GM12875 (cell line): ENCODE measurements around the gene RPL32.

ENCODE experiments used
- H3K4me3 ChIP-seq: one replicate; pipeline ENCODE4 v1.5.1; 2011; ENCODE audit warnings: low read depth, low read length, control low read depth
- CTCF ChIP-seq: IDR thresholded peaks from 2 replicates; pipeline ENCODE4 v1.5.1; 2011; ENCODE audit warnings: low read depth, mild to moderate bottlenecking, control low read depth, inconsistent platforms, low read length, moderate library complexity, borderline replicate concordance; ENCODE audit not compliant: insufficient read depth

The RPL32 gene

DNA sequence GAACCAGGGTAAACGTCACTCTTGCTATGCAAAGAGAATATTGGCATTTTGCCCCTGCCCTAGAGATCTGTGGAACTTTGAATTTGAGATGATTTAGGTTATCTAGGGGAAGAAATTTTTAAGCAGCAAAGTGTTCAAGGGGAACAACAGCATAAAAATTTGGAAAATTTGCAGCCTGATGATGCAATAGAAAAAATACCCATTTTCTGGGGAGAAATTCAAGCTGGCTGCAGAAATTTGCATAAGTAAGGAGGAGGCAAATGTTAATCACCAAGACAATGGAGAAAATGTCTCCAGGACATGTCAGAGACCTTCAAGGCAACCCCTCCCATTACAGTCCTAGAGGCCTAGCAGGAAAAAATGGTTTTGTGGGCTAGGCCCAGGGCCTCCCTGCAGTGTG lies 4.4 kb upstream of the RPL32 start:
- H3K4me3 ChIP-seq, result no peak overlapping the region
- no peak for TF ChIP-seq CTCF

DNA sequence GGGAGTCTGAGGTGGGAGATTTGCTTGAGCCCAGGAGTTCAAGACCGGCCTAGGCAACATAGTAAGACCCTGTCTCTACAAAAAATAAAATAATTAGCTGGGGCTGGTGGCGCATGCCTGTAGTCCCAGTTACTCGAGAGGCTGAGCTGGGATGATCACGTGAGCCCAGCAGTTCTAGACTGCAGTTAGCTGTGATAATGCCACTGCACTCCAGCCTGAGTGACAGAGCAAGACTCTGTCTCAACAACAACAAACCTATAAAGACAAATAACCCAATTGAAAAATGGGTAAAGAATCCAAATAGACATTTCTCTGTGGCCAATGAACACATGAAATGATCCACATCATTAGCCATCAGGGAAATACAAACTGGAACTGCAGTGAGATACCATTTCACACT lies 1.1 kb upstream of the RPL32 start:
- no peak overlapping the region for H3K4me3 ChIP-seq
- TF ChIP-seq CTCF, result no peak

- H3K4me3 ChIP-seq, result peak overlapping the region; percentile 28
- TF ChIP-seq CTCF, result no peak
Observed at GRCh38 chr3:12841970-12842328, 584 bp upstream of the RPL32 start.

DNA sequence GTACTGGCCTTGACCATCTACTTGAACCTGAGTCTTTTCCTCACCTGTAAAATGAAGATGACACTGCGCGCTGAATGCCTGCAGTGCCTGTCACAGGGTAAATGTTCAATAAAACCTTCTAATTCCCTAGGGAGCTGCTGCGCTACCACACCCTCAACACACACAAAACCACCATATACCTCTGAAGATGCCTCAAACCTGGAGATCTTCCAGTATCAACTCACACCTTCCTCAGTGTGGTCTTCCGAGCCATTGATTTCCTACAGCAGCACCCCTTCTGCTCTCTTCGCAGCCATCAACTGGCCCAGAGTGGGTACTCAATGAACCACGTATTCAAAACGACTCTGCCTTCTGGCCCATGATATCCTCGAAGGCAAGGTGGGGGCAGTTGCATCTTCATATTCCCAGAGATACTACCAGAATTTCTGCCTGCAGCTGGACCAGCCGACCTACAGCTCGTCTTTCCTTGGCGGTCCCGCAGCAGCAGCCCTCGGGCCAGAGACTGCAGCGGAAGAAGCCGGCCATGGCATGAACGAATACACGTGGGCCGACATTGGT lies 695 bp downstream of the RPL32 start:
- TF ChIP-seq CTCF, result no peak
- H3K4me3 ChIP-seq, result peak overlapping the region; percentile 95

DNA sequence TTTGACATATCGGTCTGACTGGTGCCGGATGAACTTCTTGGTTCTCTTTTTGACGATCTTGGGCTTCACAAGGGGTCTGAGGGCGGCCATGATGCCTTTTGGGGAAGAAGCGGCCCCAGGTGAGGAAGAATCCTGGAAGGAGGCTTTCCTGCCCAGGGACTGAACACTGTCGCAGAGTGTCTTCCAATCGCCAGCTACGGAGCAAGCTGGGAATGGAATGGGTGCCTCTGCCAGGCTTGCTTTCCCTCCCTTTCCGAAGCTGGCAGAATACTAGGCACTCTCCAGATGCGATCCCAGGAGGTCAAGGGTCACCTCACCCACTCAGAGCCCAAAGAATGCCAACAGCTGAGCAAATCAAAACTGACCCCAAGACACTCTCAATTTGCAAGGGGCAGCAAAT lies 1.2 kb downstream of the RPL32 start:
- H3K4me3 ChIP-seq, result peak overlapping the region; percentile 95

GRCh38 chr3:12839156-12839946 lies 2.0 kb downstream of the RPL32 start:
- peak overlapping the region; percentile 95 for H3K4me3 ChIP-seq
- no peak for TF ChIP-seq CTCF

- TF ChIP-seq CTCF, result no peak
- no peak overlapping the region for H3K4me3 ChIP-seq
Observed at GRCh38 chr3:12838179-12838965, 3.0 kb downstream of the RPL32 start.
